Measurements from ENCODE around the gene CHST8.
A peak's percentile ranks its signal among the peaks of the same experiment; 100 is the strongest.

CHST8 gene

DNA sequence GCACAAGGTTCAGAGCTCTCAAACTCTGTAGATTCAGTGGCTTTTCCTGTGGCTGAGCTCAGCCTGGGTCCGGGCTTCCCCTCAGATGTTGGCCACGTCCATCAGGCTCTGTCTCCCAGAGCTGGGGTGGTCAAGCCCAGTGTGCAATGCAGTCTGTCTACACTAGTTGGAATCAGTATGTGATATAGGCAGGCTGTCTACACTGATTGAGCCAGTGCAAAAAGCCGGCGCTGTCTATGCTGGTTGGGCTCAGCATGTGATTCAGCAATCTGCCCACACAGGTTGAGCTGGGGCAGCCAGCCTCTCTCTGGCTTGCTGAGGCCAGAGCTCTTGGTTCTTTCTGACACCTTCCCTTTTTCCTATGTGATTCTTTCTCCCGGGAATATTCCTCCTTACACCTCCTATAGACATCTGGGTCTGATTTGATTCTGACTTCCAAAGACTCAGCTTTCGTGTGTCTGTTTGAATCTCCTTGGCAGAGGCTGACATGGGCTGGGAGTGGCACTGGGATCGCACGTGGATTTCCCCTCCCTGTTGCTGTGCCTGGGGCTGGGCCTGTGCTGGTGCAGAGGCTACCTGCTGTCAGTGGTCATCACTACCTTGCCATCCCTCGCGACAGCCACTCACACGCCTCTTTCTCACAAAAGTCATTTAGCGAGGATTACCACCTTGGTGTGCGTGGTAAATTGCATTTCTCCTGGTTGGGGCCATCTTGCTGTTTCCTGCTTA, 9.3 kb downstream of the CHST8 start:
- H3K4me1 ChIP-seq (ENCODE audit: control insufficient read depth, low read depth, low read length), result peaks cover 5% of the 10 kb centered on the region
- H3K9me3 ChIP-seq (ENCODE audit: control insufficient read depth, low read depth, low read length), result no peaks in the 10 kb centered on the region
- no peaks in the 10 kb centered on the region for H3K36me3 ChIP-seq (ENCODE audit: control insufficient read depth, low read depth, low read length)
- no peak overlapping the region for H3K4me3 ChIP-seq (ENCODE audit: low read length)
- H3K27me3 ChIP-seq (ENCODE audit: control insufficient read depth, insufficient read depth, low read length), result no peaks in the 10 kb centered on the region
- H3K9ac ChIP-seq (ENCODE audit: low read length), result no peak overlapping the region
- no peak overlapping the region for H3K27ac ChIP-seq (ENCODE audit: low read length)

DNA sequence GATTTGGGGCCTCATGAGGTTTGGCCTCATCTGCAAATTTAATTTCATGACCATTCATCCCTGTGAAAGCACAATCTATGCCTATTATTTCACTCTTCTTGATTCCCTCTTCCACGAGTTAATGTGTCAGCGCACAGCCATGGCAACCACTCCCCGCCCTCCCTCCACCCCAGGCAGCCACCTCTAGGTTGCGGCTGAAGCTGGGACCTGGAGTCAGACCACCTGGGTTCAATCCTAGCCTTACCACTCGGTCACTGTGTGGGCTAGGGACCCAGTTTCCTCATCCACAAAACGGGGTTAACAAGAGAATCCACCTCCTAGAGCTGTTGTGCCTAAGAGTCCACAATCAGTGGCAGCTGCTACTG, 9.8 kb downstream of the CHST8 start:
- Histone ChIP-seq H3K4me1 (ENCODE audit: control insufficient read depth, low read depth, low read length) (peaks cover 9% of the 10 kb centered on the region), H3K9me3 (ENCODE audit: control insufficient read depth, low read depth, low read length) (no peaks in the 10 kb centered on the region), H3K36me3 (ENCODE audit: control insufficient read depth, low read depth, low read length) (no peaks in the 10 kb centered on the region), H3K9ac (ENCODE audit: low read length) (no peak overlapping the region), H3K4me3 (ENCODE audit: low read length) (no peak overlapping the region), H3K27me3 (ENCODE audit: control insufficient read depth, insufficient read depth, low read length) (no peaks in the 10 kb centered on the region), H3K27ac (ENCODE audit: low read length) (no peak overlapping the region)

DNA sequence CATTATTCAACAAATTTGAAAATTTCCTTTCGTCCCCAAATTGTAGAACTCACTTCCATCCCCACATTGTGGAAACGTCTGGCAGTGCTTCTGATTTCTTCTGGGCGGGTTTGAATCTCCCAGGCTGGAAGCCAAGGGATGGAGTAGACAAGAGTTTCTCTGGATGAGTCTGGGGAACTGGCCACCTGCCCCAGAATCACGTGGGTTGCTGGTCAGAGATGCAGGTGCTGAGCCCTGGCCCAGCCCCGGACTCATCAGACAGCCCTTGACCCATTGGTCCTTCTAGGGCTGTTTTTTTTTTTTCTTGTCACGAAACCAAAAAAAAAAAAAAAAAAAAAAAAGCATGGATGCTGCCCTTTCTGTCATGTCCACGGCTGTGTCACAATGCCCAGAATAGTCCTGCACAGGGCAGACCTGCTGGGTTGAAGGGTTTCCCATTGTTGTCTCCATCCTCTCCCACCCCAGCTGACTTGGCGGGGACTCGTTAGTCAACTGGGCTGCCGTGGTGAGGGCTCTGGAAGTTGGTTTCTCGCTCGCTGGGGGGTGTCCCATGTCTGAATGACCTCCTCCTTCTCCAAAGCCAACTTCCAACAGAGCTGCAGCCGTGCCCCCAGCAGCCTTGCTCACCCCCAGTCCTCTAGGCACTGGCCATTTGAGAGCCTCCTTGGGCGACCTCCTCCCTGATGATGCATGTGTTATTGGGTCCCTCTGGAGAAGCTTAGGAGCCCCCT, 12.8 kb downstream of the CHST8 start:
- no peak overlapping the region for H3K9ac ChIP-seq (ENCODE audit: low read length)

DNA sequence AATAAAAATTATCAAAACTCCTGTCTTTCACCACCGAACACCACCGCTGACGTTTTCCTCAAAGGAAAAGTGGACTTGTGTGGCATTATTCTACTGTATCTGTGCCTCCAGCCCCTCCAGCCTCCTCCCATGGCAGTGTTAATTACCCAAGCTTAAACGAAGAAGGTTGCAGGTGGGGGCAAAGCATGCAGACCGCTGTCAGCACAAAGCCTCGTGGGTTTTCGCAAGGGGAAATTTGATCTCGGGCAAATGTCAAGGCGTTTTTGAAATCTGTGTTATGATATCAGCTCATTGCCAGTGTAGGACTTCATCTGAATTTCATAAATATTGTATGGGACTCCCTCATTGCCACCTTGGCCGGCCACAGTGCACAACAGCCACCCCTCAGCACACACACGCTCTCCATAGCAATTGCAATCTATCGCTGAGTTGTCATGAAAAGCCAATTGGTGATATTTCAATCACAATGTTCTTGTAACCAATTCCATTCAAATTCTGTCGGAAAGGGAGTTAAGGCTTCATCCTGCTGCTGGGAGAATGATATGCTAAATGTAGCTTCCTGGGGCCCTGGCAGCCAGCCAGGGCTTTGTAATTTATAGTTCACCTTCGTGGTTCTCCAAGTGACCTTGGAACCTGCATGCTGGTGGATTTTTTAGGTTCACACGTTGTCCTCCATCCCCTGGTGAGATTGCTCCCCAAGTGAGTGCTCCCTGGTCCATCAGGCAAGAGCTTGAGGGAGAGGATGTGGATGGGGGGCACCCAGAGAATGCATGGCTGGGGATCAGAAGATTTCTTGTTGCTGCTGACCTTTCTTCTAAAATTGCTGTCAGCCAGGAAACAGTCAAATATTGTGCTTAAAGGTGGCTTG, 16.6 kb downstream of the CHST8 start:
- H3K4me1 ChIP-seq (ENCODE audit: control insufficient read depth, low read depth, low read length), result peaks cover 32% of the 10 kb centered on the region
- H3K9me3 ChIP-seq (ENCODE audit: control insufficient read depth, low read depth, low read length), result no peaks in the 10 kb centered on the region
- H3K27me3 ChIP-seq (ENCODE audit: control insufficient read depth, insufficient read depth, low read length), result no peaks in the 10 kb centered on the region
- peak overlapping the region; percentile 11 for H3K4me3 ChIP-seq (ENCODE audit: low read length)
- no peaks in the 10 kb centered on the region for H3K36me3 ChIP-seq (ENCODE audit: control insufficient read depth, low read depth, low read length)
- no peak overlapping the region for H3K27ac ChIP-seq (ENCODE audit: low read length)
- H3K9ac ChIP-seq (ENCODE audit: low read length), result no peak overlapping the region

More for the DNA sequence above, 12.8 kb downstream of the CHST8 start:
- H3K27me3 ChIP-seq (ENCODE audit: control insufficient read depth, insufficient read depth, low read length), result no peaks in the 10 kb centered on the region
- H3K27ac ChIP-seq (ENCODE audit: low read length), result no peak overlapping the region
- H3K36me3 ChIP-seq (ENCODE audit: control insufficient read depth, low read depth, low read length), result no peaks in the 10 kb centered on the region
- peaks cover 31% of the 10 kb centered on the region for H3K4me1 ChIP-seq (ENCODE audit: control insufficient read depth, low read depth, low read length)
- H3K4me3 ChIP-seq (ENCODE audit: low read length), result no peak overlapping the region
- no peaks in the 10 kb centered on the region for H3K9me3 ChIP-seq (ENCODE audit: control insufficient read depth, low read depth, low read length)

DNA sequence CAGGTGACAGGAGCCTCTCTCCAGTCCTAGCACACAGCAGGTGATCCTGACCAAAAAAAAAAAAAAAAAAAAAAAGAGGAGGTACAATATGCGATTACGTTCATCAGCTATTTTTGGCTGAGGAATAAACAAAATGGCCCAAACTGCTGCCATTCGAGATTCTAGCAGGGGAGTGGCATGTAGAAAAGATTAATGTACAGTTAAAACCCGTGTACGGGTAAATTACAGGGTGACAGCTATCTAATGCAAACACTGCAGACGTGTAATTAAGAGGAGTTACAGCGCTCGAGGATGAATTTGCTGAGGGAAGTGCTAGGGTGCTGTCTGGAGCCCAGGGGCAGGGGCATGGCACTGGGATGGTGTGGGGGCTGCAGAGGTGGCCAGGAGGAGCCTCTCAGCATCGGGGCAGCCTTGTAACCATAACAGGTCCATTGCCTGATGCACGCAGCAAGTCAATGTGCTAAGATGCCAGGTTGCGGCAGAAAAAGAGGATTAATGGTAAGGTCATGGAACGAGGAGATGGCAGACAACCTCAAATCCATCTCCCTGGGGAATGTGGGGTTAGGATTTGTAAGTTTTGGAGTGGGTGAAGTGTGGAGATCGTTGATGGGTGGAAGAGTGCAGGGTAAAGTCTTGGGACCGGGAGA, 17.4 kb downstream of the CHST8 start:
- peaks cover 32% of the 10 kb centered on the region for H3K4me1 ChIP-seq (ENCODE audit: control insufficient read depth, low read depth, low read length)

DNA sequence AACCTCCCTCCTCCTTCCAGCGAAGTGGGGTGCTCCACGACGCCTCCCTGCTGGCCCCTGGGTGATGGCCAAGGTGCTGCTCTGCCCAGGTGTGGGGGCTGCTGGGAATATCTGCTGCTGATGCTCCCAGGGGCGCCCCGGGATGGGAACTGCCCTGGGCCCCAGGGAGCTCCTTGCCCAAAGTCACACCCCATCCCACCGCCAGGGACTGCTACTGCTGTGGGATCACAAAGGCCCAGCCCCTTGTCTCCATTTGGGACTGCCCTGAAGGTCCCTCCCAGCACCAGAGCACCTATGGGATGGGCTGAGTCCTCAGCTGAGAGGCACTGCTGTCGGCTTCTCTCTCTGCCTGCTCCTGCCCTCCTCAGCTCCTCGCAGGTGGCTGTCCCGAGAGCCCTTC, 19.0 kb downstream of the CHST8 start:
- Histone ChIP-seq H3K9ac (ENCODE audit: low read length) (no peak overlapping the region), H3K27ac (ENCODE audit: low read length) (no peak overlapping the region), H3K36me3 (ENCODE audit: control insufficient read depth, low read depth, low read length) (no peaks in the 10 kb centered on the region), H3K27me3 (ENCODE audit: control insufficient read depth, insufficient read depth, low read length) (no peaks in the 10 kb centered on the region), H3K9me3 (ENCODE audit: control insufficient read depth, low read depth, low read length) (no peaks in the 10 kb centered on the region), H3K4me3 (ENCODE audit: low read length) (no peak overlapping the region), H3K4me1 (ENCODE audit: control insufficient read depth, low read depth, low read length) (peaks cover 32% of the 10 kb centered on the region)

More for the DNA sequence above, 17.4 kb downstream of the CHST8 start:
- no peaks in the 10 kb centered on the region for H3K9me3 ChIP-seq (ENCODE audit: control insufficient read depth, low read depth, low read length)
- no peak overlapping the region for H3K27ac ChIP-seq (ENCODE audit: low read length)
- peak overlapping the region; percentile 11 for H3K4me3 ChIP-seq (ENCODE audit: low read length)
- H3K9ac ChIP-seq (ENCODE audit: low read length), result no peak overlapping the region
- H3K36me3 ChIP-seq (ENCODE audit: control insufficient read depth, low read depth, low read length), result no peaks in the 10 kb centered on the region
- no peaks in the 10 kb centered on the region for H3K27me3 ChIP-seq (ENCODE audit: control insufficient read depth, insufficient read depth, low read length)

DNA sequence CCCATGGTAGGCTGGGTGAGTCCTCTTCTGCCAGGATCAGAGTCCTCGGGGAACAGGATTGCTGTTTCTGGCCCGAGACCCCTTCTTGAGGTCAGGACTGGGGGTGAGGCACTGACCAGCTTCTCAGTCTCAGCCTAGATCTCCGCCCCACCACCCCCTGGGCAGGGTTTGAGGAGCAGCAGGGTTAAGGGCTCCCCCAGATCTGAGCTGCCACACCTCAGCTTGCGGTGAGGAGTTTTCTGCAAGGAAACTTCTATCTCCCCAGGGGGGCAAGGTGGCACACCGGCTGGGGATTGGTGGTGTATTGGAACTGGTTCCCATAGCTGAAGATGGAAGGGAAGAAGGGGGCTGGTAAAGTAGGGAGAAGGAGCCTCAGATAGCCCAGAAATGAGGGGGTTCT, 19.5 kb downstream of the CHST8 start:
- H3K4me1 ChIP-seq (ENCODE audit: control insufficient read depth, low read depth, low read length), result peaks cover 30% of the 10 kb centered on the region
- no peaks in the 10 kb centered on the region for H3K27me3 ChIP-seq (ENCODE audit: control insufficient read depth, insufficient read depth, low read length)
- H3K27ac ChIP-seq (ENCODE audit: low read length), result no peak overlapping the region
- no peaks in the 10 kb centered on the region for H3K36me3 ChIP-seq (ENCODE audit: control insufficient read depth, low read depth, low read length)
- no peak overlapping the region for H3K9ac ChIP-seq (ENCODE audit: low read length)
- H3K9me3 ChIP-seq (ENCODE audit: control insufficient read depth, low read depth, low read length), result no peaks in the 10 kb centered on the region
- H3K4me3 ChIP-seq (ENCODE audit: low read length), result no peak overlapping the region

GRCh38 chr19:33641956-33642498, 20.3 kb downstream of the CHST8 start:
- Histone ChIP-seq H3K9ac (ENCODE audit: low read length) (no peak overlapping the region), H3K4me3 (ENCODE audit: low read length) (no peak overlapping the region), H3K9me3 (ENCODE audit: control insufficient read depth, low read depth, low read length) (no peaks in the 10 kb centered on the region), H3K27me3 (ENCODE audit: control insufficient read depth, insufficient read depth, low read length) (no peaks in the 10 kb centered on the region), H3K36me3 (ENCODE audit: control insufficient read depth, low read depth, low read length) (no peaks in the 10 kb centered on the region), H3K27ac (ENCODE audit: low read length) (no peak overlapping the region), H3K4me1 (ENCODE audit: control insufficient read depth, low read depth, low read length) (peaks cover 26% of the 10 kb centered on the region)

- Histone ChIP-seq H3K36me3 (ENCODE audit: control insufficient read depth, low read depth, low read length) (no peaks in the 10 kb centered on the region), H3K4me3 (ENCODE audit: low read length) (no peak overlapping the region), H3K9me3 (ENCODE audit: control insufficient read depth, low read depth, low read length) (no peaks in the 10 kb centered on the region), H3K9ac (ENCODE audit: low read length) (no peak overlapping the region), H3K27ac (ENCODE audit: low read length) (no peak overlapping the region), H3K4me1 (ENCODE audit: control insufficient read depth, low read depth, low read length) (peaks cover 12% of the 10 kb centered on the region), H3K27me3 (ENCODE audit: control insufficient read depth, insufficient read depth, low read length) (no peaks in the 10 kb centered on the region)
These were observed 22.6 kb downstream of the CHST8 start for GRCh38 chr19:33644284-33644836.

GRCh38 chr19:33646306-33646705, 24.6 kb downstream of the CHST8 start:
- Histone ChIP-seq H3K36me3 (ENCODE audit: control insufficient read depth, low read depth, low read length) (no peaks in the 10 kb centered on the region), H3K4me3 (ENCODE audit: low read length) (no peak overlapping the region), H3K27ac (ENCODE audit: low read length) (no peak overlapping the region), H3K9me3 (ENCODE audit: control insufficient read depth, low read depth, low read length) (no peaks in the 10 kb centered on the region), H3K4me1 (ENCODE audit: control insufficient read depth, low read depth, low read length) (peaks cover 12% of the 10 kb centered on the region), H3K27me3 (ENCODE audit: control insufficient read depth, insufficient read depth, low read length) (no peaks in the 10 kb centered on the region), H3K9ac (ENCODE audit: low read length) (no peak overlapping the region)

DNA sequence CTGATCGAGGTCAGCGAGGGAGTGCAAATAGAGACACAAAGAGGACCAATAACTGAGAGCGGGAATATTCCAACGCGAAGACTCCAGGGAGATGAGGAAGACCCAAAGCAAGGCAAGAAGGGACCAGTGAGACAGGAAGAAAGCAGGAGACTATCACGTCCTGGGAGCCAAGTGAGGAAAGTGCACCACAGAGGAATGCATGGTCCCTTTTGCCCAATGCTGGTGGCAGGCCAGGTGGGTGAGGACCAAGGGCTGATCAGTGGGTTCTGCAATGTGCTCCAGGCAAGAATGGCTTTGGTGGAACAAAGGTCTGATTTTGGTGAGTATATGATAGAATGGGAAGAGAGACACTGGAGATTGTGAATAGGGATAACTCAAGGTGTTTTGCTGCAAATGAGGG, 25.4 kb downstream of the CHST8 start:
- Histone ChIP-seq H3K9me3 (ENCODE audit: control insufficient read depth, low read depth, low read length) (no peaks in the 10 kb centered on the region), H3K27ac (ENCODE audit: low read length) (no peak overlapping the region), H3K4me3 (ENCODE audit: low read length) (no peak overlapping the region), H3K9ac (ENCODE audit: low read length) (no peak overlapping the region), H3K36me3 (ENCODE audit: control insufficient read depth, low read depth, low read length) (no peaks in the 10 kb centered on the region), H3K4me1 (ENCODE audit: control insufficient read depth, low read depth, low read length) (peaks cover 12% of the 10 kb centered on the region), H3K27me3 (ENCODE audit: control insufficient read depth, insufficient read depth, low read length) (no peaks in the 10 kb centered on the region)

All from iPS-18a (cell line).